KMS-11 (cell line): ENCODE results near the gene BRD3OS.

Experiments
- H2AFZ ChIP-seq: fragments of 200-600 bp; sonication (generic); 2 replicates; pipeline ENCODE4 v1.6.1; 2016; ENCODE audit warnings: antibody characterized with exemption, mixed run types, low read depth
- H3K27ac ChIP-seq: fragments of 200-600 bp; sonication (generic); 2 replicates; pipeline ENCODE4 v1.6.1; 2016; ENCODE audit warnings: mild to moderate bottlenecking, mixed run types
- H3K27me3 ChIP-seq: fragments of 200-600 bp; sonication (generic); 2 replicates; pipeline ENCODE4 v1.6.1; 2017; ENCODE audit warnings: mild to moderate bottlenecking, low read depth, mixed run types, moderate library complexity; ENCODE audit not compliant: insufficient read depth
- H3K36me3 ChIP-seq: fragments of 200-600 bp; sonication (generic); 2 replicates; pipeline ENCODE4 v1.6.1; 2017; ENCODE audit warnings: mild to moderate bottlenecking, mixed run types; ENCODE audit not compliant: insufficient read depth
- H3K4me1 ChIP-seq: fragments of 200-600 bp; sonication (generic); 2 replicates; pipeline ENCODE4 v1.6.1; 2016; ENCODE audit warnings: mild to moderate bottlenecking, low read depth, mixed run types; ENCODE audit not compliant: poor library complexity, severe bottlenecking
- H3K4me2 ChIP-seq: fragments of 200-600 bp; sonication (generic); 2 replicates; pipeline ENCODE4 v1.7.0; 2016; ENCODE audit warnings: mild to moderate bottlenecking, mixed run types
- H3K4me3 ChIP-seq: fragments of 200-600 bp; sonication (generic); IDR thresholded peaks from 2 replicates; pipeline ENCODE4 v1.6.1; 2017; ENCODE audit warnings: low read depth, low read length, mixed read lengths; ENCODE audit not compliant: insufficient read depth
- H3K79me2 ChIP-seq: fragments of 200-600 bp; sonication (generic); 2 replicates; pipeline ENCODE4 v1.6.1; 2016; ENCODE audit warnings: low read depth, mixed run types; ENCODE audit not compliant: insufficient read depth
- H3K9ac ChIP-seq: fragments of 200-600 bp; sonication (generic); 2 replicates; pipeline ENCODE4 v1.6.1; 2016; ENCODE audit warnings: mild to moderate bottlenecking, mixed run types
- H4K20me1 ChIP-seq: fragments of 200-600 bp; sonication (generic); 2 replicates; pipeline ENCODE4 v1.6.1; 2016; ENCODE audit warnings: mild to moderate bottlenecking, mixed run types; ENCODE audit not compliant: insufficient read depth
- TF ChIP-seq, protein P1 (sequence below): fragments of 200-600 bp; sonication (generic); conservative IDR thresholded peaks from 2 replicates; pipeline ENCODE4 v1.6.1; 2017; ENCODE audit warnings: low read depth, mild to moderate bottlenecking, antibody characterized with exemption, low read length, moderate library complexity, mixed read lengths

The BRD3OS gene

GRCh38 chr9:134003237-134003636 is 22.0 kb upstream of the BRD3OS start:
- no peaks in the 10 kb centered on the region for H3K79me2 ChIP-seq
- H2AFZ ChIP-seq: no peak overlapping the region
- no peak overlapping the region for H3K9ac ChIP-seq
- H3K4me3 ChIP-seq: no peak overlapping the region
- no peak overlapping the region for H3K27ac ChIP-seq
- H4K20me1 ChIP-seq: no peaks in the 10 kb centered on the region
- H3K4me1 ChIP-seq: no peaks in the 10 kb centered on the region
- TF ChIP-seq, protein P1, sequence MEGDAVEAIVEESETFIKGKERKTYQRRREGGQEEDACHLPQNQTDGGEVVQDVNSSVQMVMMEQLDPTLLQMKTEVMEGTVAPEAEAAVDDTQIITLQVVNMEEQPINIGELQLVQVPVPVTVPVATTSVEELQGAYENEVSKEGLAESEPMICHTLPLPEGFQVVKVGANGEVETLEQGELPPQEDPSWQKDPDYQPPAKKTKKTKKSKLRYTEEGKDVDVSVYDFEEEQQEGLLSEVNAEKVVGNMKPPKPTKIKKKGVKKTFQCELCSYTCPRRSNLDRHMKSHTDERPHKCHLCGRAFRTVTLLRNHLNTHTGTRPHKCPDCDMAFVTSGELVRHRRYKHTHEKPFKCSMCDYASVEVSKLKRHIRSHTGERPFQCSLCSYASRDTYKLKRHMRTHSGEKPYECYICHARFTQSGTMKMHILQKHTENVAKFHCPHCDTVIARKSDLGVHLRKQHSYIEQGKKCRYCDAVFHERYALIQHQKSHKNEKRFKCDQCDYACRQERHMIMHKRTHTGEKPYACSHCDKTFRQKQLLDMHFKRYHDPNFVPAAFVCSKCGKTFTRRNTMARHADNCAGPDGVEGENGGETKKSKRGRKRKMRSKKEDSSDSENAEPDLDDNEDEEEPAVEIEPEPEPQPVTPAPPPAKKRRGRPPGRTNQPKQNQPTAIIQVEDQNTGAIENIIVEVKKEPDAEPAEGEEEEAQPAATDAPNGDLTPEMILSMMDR: no peak
- H3K36me3 ChIP-seq: no peaks in the 10 kb centered on the region
- H3K4me2 ChIP-seq: no peak overlapping the region
- H3K27me3 ChIP-seq: peaks cover 63% of the 10 kb centered on the region

GRCh38 chr9:134004131-134004873 is 21.0 kb upstream of the BRD3OS start:
- Histone ChIP-seq H3K27ac (no peak overlapping the region), H4K20me1 (no peaks in the 10 kb centered on the region), H3K79me2 (no peaks in the 10 kb centered on the region), H3K9ac (no peak overlapping the region), H3K36me3 (no peaks in the 10 kb centered on the region), H3K27me3 (peaks cover 71% of the 10 kb centered on the region), H3K4me3 (no peak overlapping the region), H3K4me2 (no peak overlapping the region), H3K4me1 (no peaks in the 10 kb centered on the region), H2AFZ (no peak overlapping the region)
- TF ChIP-seq, protein P1: no peak

- Histone ChIP-seq H3K27ac (no peak overlapping the region), H2AFZ (no peak overlapping the region), H3K27me3 (peaks cover 70% of the 10 kb centered on the region), H4K20me1 (no peaks in the 10 kb centered on the region), H3K4me3 (no peak overlapping the region), H3K36me3 (no peaks in the 10 kb centered on the region), H3K4me2 (no peak overlapping the region), H3K9ac (no peak overlapping the region), H3K79me2 (no peaks in the 10 kb centered on the region), H3K4me1 (no peaks in the 10 kb centered on the region)
- TF ChIP-seq, protein P1: no peak
Measured at GRCh38 chr9:134004881-134005280, 20.4 kb upstream of the BRD3OS start.

DNA sequence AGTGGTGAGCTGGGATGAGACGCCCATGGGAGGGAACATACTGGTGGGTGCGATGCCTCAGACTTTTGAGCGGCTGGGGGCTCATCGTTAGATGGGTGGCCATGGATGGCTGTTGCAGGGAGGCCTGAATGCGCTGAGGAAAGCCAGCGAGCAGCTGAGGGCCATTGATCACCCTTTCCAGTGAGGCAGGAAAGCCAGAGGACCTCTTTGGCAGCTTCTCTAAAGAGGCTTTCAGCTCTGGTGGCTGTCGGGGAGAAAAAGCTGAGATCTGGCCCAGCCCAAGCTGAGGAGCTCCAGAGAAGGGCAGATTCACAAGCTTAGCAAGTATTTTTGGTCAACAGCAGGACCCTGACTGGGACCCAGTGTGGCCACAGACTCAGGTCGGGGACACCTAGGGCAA is 19.9 kb upstream of the BRD3OS start:
- H3K27me3 ChIP-seq: peaks cover 72% of the 10 kb centered on the region
- H3K4me3 ChIP-seq: no peak overlapping the region
- TF ChIP-seq, protein P1: no peak

More for the DNA sequence above, 19.9 kb upstream of the BRD3OS start:
- Histone ChIP-seq H3K27ac (no peak overlapping the region), H3K36me3 (no peaks in the 10 kb centered on the region), H3K4me2 (no peak overlapping the region), H3K79me2 (no peaks in the 10 kb centered on the region), H4K20me1 (no peaks in the 10 kb centered on the region), H3K4me1 (no peaks in the 10 kb centered on the region), H2AFZ (no peak overlapping the region), H3K9ac (no peak overlapping the region)
